Measurements from ENCODE around the gene SLC36A1. TPM values are rescaled to one million over a fixed set of nuclear protein-coding genes. Genes with fewer than 3 reads are reported as not detected.
"Not testable (repeated sequence)": the region's sequence is repeated elsewhere in the genome, so short reads cannot be mapped to it uniquely, and the experiment has no call there.

Gene SLC36A1
- polyA plus RNA-seq, 4 donors: 10.6 to 38.8 (median 25.4) TPM

DNA sequence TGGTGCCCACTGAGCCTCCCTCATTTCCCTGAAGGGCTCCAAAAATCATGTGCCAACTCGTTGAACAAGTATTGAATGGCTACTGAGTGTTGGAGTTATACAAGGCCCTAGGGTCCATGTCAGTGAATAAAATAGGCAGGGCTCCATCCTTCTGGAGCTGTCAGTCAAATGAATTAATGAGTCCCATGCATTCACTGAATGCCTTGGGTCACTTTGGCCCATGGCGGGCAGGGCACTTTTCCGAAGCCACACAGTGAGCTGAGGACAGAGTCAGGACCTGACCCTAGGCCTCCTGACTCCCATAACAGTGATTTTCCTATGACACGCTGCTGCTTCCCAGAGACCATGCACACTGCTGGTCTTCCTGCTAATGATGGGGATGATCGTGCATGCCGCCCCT, 27.3 kb upstream of the SLC36A1 start:
- 86 to 89% (median 87%) methylated on average over 6 of the region's 6 CpGs for whole genome bisulfite sequencing, 3 donors
- Histone ChIP-seq H3K27me3 (ENCODE audit: control insufficient read depth in 3 of 3, insufficient read depth in 3 of 3, low read length in 3 of 3) (peaks cover 0 to 5% (median 3%) of the 10 kb centered on the region in 3 donors), H3K4me3 (ENCODE audit: low read depth in 1 of 3, low read length in 3 of 3) (no peak overlapping the region), H3K9me3 (ENCODE audit: control insufficient read depth in 2 of 2, insufficient read depth in 1 of 2, low read depth in 1 of 2, low read length in 1 of 2) (peaks cover 0 to 22% of the 10 kb centered on the region in 2 donors), H3K27ac (ENCODE audit: low read depth in 1 of 3, low read length in 2 of 3) (no peak overlapping the region), H3K36me3 (ENCODE audit: control insufficient read depth in 3 of 3, insufficient read depth in 2 of 3, low read depth in 1 of 3, low read length in 3 of 3) (no peaks in the 10 kb centered on the region), H3K4me1 (ENCODE audit: control insufficient read depth in 3 of 3, insufficient read depth in 2 of 3, low read depth in 1 of 3, low read length in 2 of 3) (no peaks in the 10 kb centered on the region)
- DNase-seq (no peak), FAIRE-seq (no peak)

DNA sequence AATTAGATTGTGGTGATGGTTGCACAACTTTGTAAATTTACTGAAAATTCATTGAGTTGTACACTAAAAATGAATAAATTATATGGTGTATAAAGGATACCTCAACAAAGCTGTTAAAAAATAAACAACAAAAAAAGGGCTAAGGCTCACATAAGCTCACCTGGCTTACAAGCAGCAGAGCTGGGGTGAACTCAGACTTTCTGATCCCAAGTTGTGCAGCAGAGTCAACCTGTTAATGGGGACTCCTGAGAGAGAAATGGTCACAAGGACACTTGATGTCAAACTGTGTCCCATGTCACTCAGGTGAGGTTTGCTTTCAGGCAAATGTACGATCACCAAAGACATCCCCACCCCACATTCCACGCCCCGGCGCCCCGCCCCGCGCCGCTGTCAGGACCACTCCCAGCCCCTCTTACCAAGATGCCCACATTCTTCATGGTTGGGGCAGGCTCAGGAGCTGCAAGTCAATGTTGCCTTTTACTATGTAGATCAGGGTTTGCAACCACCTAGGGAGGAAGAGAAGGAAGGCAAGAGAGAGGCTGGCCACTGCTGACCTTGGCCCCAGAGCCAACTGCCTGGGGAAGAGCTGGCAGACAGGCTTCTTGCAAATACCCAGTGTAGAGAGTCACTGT, 22.4 kb upstream of the SLC36A1 start:
- DNase-seq (no peak), FAIRE-seq (no peak)
- Histone ChIP-seq H3K36me3 (ENCODE audit: control insufficient read depth in 3 of 3, insufficient read depth in 2 of 3, low read depth in 1 of 3, low read length in 3 of 3) (no peaks in the 10 kb centered on the region), H3K4me1 (ENCODE audit: control insufficient read depth in 3 of 3, insufficient read depth in 2 of 3, low read depth in 1 of 3, low read length in 2 of 3) (no peaks in the 10 kb centered on the region), H3K4me3 (ENCODE audit: low read depth in 1 of 3, low read length in 3 of 3) (no peak overlapping the region), H3K27me3 (ENCODE audit: control insufficient read depth in 3 of 3, insufficient read depth in 3 of 3, low read length in 3 of 3) (peaks cover 0 to 5% (median 2%) of the 10 kb centered on the region in 3 donors), H3K27ac (ENCODE audit: low read depth in 1 of 3, low read length in 2 of 3) (no peak overlapping the region), H3K9me3 (ENCODE audit: control insufficient read depth in 2 of 2, insufficient read depth in 1 of 2, low read depth in 1 of 2, low read length in 1 of 2) (no peaks in the 10 kb centered on the region)
- 47 to 58% (median 57%) methylated on average over 8 of the region's 8 CpGs for WGBS, 3 donors

DNA sequence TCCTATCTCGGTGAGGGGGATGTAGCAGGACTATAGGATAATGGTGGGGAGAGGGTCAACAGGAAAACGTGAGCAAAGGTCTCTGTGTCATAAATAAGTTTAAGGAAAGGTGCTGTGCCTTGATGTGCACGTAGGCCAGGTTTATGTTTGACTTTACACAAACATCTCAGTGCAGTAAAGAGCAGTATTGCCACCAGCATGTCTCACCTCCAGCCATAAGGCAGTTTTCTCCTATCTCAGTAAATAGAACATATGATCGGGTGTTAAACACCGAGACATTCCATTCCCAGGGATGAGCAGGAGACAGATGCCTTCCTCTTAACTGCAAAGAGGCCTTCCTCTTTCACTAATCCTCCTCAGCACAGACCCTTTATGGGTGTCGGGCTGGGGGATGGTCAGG, 21.1 kb upstream of the SLC36A1 start:
- 35 to 48% (median 35%) methylated on average over 6 of the region's 6 CpGs for WGBS, 3 donors
- not testable (repeated sequence) for H3K9me3 ChIP-seq (ENCODE audit: control insufficient read depth in 2 of 2, insufficient read depth in 1 of 2, low read depth in 1 of 2, low read length in 1 of 2); H3K36me3 ChIP-seq (ENCODE audit: control insufficient read depth in 3 of 3, insufficient read depth in 2 of 3, low read depth in 1 of 3, low read length in 3 of 3); DNase-seq; H3K4me3 ChIP-seq (ENCODE audit: low read depth in 1 of 3, low read length in 3 of 3); H3K4me1 ChIP-seq (ENCODE audit: control insufficient read depth in 3 of 3, insufficient read depth in 2 of 3, low read depth in 1 of 3, low read length in 2 of 3); FAIRE-seq; H3K27me3 ChIP-seq (ENCODE audit: control insufficient read depth in 3 of 3, insufficient read depth in 3 of 3, low read length in 3 of 3); H3K27ac ChIP-seq (ENCODE audit: low read depth in 1 of 3, low read length in 2 of 3)

DNA sequence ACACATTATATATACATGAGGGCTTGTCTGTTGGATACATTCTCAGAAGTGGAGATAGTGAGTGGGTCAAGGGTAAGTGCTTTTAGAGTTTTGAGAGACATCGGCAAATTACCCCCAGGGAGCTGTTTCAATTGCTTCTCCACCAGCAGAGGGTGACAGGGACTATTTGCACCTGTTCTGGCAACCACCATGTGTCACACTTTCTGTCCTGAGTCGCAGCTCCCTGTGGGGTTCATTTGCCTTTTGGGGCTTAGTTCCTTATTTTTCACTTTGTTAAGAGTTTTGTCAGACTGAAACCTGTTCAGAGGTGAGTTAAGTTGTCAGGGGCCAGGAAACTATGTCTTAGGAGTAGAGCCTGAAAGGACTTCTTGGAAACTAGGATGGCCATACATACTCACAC, 20.1 kb upstream of the SLC36A1 start:
- H3K36me3 ChIP-seq (ENCODE audit: control insufficient read depth in 3 of 3, insufficient read depth in 2 of 3, low read depth in 1 of 3, low read length in 3 of 3): no peaks in the 10 kb centered on the region
- no peaks in the 10 kb centered on the region for H3K9me3 ChIP-seq (ENCODE audit: control insufficient read depth in 2 of 2, insufficient read depth in 1 of 2, low read depth in 1 of 2, low read length in 1 of 2)
- H3K27ac ChIP-seq (ENCODE audit: low read depth in 1 of 3, low read length in 2 of 3): no peak overlapping the region
- H3K4me3 ChIP-seq (ENCODE audit: low read depth in 1 of 3, low read length in 3 of 3): no peak overlapping the region
- H3K27me3 ChIP-seq (ENCODE audit: control insufficient read depth in 3 of 3, insufficient read depth in 3 of 3, low read length in 3 of 3): peaks cover 0 to 3% (median 2%) of the 10 kb centered on the region in 3 donors
- no peak for DNase-seq
- FAIRE-seq: no peak
- H3K4me1 ChIP-seq (ENCODE audit: control insufficient read depth in 3 of 3, insufficient read depth in 2 of 3, low read depth in 1 of 3, low read length in 2 of 3): no peaks in the 10 kb centered on the region
- 69 to 76% (median 72%) methylated on average over 2 of the region's 2 CpGs for WGBS, 3 donors

DNA sequence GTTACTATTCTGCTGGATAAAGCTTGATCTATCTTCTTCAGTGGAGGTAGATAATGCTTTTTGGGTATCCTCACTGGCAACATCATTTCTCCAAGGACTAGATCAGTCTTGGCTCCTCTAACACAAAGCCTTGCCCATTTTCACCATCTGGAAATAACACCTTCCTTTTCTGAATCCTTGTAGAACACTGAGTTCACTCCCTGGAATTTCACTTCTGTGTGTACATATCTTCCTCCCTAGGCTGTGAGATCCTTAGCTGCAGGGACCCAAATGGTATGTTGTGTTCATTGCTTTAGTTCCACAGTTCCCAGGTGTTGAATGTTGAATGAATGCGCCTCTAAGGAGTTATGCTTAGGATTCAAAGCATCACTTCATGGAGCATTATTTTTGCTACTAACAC, 16.7 kb upstream of the SLC36A1 start:
- Histone ChIP-seq H3K4me3 (ENCODE audit: low read depth in 1 of 3, low read length in 3 of 3) (no peak overlapping the region), H3K9me3 (ENCODE audit: control insufficient read depth in 2 of 2, insufficient read depth in 1 of 2, low read depth in 1 of 2, low read length in 1 of 2) (peaks cover 0 to 3% of the 10 kb centered on the region in 2 donors), H3K36me3 (ENCODE audit: control insufficient read depth in 3 of 3, insufficient read depth in 2 of 3, low read depth in 1 of 3, low read length in 3 of 3) (no peaks in the 10 kb centered on the region), H3K27ac (ENCODE audit: low read depth in 1 of 3, low read length in 2 of 3) (no peak overlapping the region), H3K27me3 (ENCODE audit: control insufficient read depth in 3 of 3, insufficient read depth in 3 of 3, low read length in 3 of 3) (no peaks in the 10 kb centered on the region), H3K4me1 (ENCODE audit: control insufficient read depth in 3 of 3, insufficient read depth in 2 of 3, low read depth in 1 of 3, low read length in 2 of 3) (no peaks in the 10 kb centered on the region)
- FAIRE-seq: no peak
- WGBS, 3 donors: 93 to 97% (median 96%) methylated on average over 1 of the region's 1 CpG
- DNase-seq: no peak

DNA sequence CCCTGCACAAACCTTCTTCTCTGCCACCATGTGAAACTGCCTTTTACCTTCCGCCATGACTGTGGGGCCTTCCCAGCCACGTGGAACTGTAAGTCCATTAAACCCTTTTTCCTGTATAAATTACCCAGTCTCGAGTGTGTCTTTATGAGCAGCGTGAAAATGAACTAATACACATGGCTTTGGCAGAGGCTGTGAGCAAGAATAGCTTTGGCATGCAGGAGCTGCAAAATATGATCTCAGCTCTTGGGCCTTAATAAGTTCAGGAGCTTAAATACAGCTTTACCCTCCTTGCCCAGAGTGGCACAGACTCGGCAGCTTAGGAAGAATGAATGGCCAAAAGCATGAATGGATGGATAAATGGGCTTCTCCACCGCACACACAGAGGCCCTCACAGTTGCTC, 15.7 kb upstream of the SLC36A1 start:
- H3K27ac ChIP-seq (ENCODE audit: low read depth in 1 of 3, low read length in 2 of 3): no peak overlapping the region
- H3K27me3 ChIP-seq (ENCODE audit: control insufficient read depth in 3 of 3, insufficient read depth in 3 of 3, low read length in 3 of 3): no peaks in the 10 kb centered on the region
- DNase-seq (no peak), FAIRE-seq (no peak)
- H3K4me1 ChIP-seq (ENCODE audit: control insufficient read depth in 3 of 3, insufficient read depth in 2 of 3, low read depth in 1 of 3, low read length in 2 of 3): no peaks in the 10 kb centered on the region
- H3K4me3 ChIP-seq (ENCODE audit: low read depth in 1 of 3, low read length in 3 of 3): no peak overlapping the region
- H3K36me3 ChIP-seq (ENCODE audit: control insufficient read depth in 3 of 3, insufficient read depth in 2 of 3, low read depth in 1 of 3, low read length in 3 of 3): no peaks in the 10 kb centered on the region
- 80 to 82% (median 80%) methylated on average over 6 of the region's 6 CpGs for WGBS, 3 donors
- H3K9me3 ChIP-seq (ENCODE audit: control insufficient read depth in 2 of 2, insufficient read depth in 1 of 2, low read depth in 1 of 2, low read length in 1 of 2): peaks cover 0 to 3% of the 10 kb centered on the region in 2 donors

DNA sequence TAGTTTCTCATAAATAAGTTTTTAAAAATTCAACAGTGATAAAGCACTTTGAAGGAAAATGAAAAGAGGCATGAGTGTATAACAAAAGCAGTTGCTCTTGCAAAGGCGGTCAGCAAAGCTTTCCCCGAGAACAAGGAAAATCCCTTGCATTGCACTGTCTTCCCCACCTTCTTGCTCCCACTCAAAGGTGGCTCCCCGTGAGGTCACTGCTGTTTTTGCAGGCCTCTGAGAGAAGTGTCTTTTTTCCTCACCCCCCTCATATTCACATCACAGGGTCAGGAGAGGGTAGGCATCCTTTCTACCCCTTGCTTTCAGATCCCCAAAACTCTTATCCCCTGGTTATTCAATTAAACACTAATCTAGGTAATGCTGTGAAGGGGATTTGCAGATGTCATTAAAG, 15.2 kb upstream of the SLC36A1 start:
- FAIRE-seq (no peak), DNase-seq (no peak)
- Histone ChIP-seq H3K4me3 (ENCODE audit: low read depth in 1 of 3, low read length in 3 of 3) (no peak overlapping the region), H3K27ac (ENCODE audit: low read depth in 1 of 3, low read length in 2 of 3) (no peak overlapping the region), H3K27me3 (ENCODE audit: control insufficient read depth in 3 of 3, insufficient read depth in 3 of 3, low read length in 3 of 3) (no peaks in the 10 kb centered on the region), H3K36me3 (ENCODE audit: control insufficient read depth in 3 of 3, insufficient read depth in 2 of 3, low read depth in 1 of 3, low read length in 3 of 3) (no peaks in the 10 kb centered on the region), H3K4me1 (ENCODE audit: control insufficient read depth in 3 of 3, insufficient read depth in 2 of 3, low read depth in 1 of 3, low read length in 2 of 3) (no peaks in the 10 kb centered on the region), H3K9me3 (ENCODE audit: control insufficient read depth in 2 of 2, insufficient read depth in 1 of 2, low read depth in 1 of 2, low read length in 1 of 2) (peaks cover 0 to 3% of the 10 kb centered on the region in 2 donors)
- 87 to 97% (median 93%) methylated on average over 3 of the region's 3 CpGs for WGBS, 3 donors

DNA sequence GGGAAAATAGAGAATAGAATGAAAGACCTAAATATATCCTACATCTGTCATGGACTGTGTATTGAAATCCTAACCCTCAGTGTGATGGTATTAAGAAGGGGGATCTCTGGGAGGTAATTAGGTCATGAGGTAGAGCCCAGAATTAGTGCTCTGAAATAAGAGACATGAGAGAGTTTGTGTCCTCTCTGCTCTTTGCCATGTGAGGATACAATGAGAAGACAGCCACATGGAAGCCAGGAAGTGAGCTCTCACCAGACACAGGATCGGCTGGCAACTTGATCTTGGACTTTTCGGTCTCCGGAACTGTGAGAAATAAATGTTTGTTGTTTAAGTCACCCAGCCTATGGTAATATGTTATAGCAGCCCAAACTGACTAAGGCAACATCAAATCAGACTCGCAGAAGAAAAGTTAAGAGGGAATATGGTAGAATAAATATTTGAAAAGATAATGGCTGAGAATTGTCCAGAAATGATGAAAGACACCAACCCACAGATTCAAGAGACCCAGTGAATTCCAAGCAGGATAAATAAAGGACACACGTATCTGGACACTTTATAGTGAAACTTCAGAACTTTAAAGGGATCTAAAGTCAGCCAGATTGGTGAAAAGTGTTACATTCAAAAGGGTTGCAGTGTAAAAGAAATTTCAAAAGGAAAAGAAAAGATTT, 12.7 kb upstream of the SLC36A1 start:
- WGBS, 3 donors: 87 to 89% (median 87%) methylated on average over 5 of the region's 5 CpGs

More for the DNA sequence above, 12.7 kb upstream of the SLC36A1 start:
- no peaks in the 10 kb centered on the region for H3K36me3 ChIP-seq (ENCODE audit: control insufficient read depth in 3 of 3, insufficient read depth in 2 of 3, low read depth in 1 of 3, low read length in 3 of 3)
- DNase-seq (no peak), FAIRE-seq (no peak)
- H3K9me3 ChIP-seq (ENCODE audit: control insufficient read depth in 2 of 2, insufficient read depth in 1 of 2, low read depth in 1 of 2, low read length in 1 of 2): peaks cover 0 to 3% of the 10 kb centered on the region in 2 donors
- no peaks in the 10 kb centered on the region for H3K4me1 ChIP-seq (ENCODE audit: control insufficient read depth in 3 of 3, insufficient read depth in 2 of 3, low read depth in 1 of 3, low read length in 2 of 3)
- no peak overlapping the region for H3K27ac ChIP-seq (ENCODE audit: low read depth in 1 of 3, low read length in 2 of 3)
- H3K27me3 ChIP-seq (ENCODE audit: control insufficient read depth in 3 of 3, insufficient read depth in 3 of 3, low read length in 3 of 3): peaks cover 0 to 2% (median 0%) of the 10 kb centered on the region in 3 donors
- no peak overlapping the region for H3K4me3 ChIP-seq (ENCODE audit: low read depth in 1 of 3, low read length in 3 of 3)
